H1 (cell line): Measurements from ENCODE around the gene WBP1. TPM values are rescaled to one million over a fixed set of nuclear protein-coding genes. Genes with fewer than 3 reads are reported as not detected.

Experiments
- CTCF ChIA-PET: fragments of 300-600 bp; sonication (Branson Sonifier 250); formaldehyde crosslinking; loops from one replicate; lab custom pipeline; 2021; ENCODE audit not compliant: partially characterized antibody; lab: Charles Lee
- POLR2A ChIA-PET: fragments of 300-600 bp; sonication (Branson Sonifier 250); formaldehyde crosslinking; loops from one replicate; lab custom pipeline; 2021; ENCODE audit warnings: inconsistent platforms; ENCODE audit not compliant: partially characterized antibody; lab: Charles Lee
- DNase-seq, 2 experiments: peaks; one replicate each; pipeline versions ENCODE4 v3.0.0 to v3.0.0-alpha.2; 2010 to 2022; ENCODE audit warnings: low spot score in 2 of 2, low read depth in 1 of 2, mixed read lengths in 1 of 2
- FAIRE-seq: peaks from 2 replicates; lab custom pipeline; 2011; peaks lifted over from hg19 to GRCh38; lab: Jason Lieb, UNC
- H2AFZ ChIP-seq: 2 replicates; pipeline ENCODE4 v1.8.1; 2012; ENCODE audit warnings: low read length, inconsistent platforms
- H2AK5ac ChIP-seq: 2 replicates; pipeline ENCODE4 v1.6.1; 2013; ENCODE audit warnings: low read depth, low read length
- H2BK120ac ChIP-seq: replicated peaks from 2 replicates; pipeline ENCODE3; 2013; ENCODE audit warnings: low read depth, low read length, inconsistent platforms
- H2BK12ac ChIP-seq: 2 replicates; pipeline ENCODE4 v1.6.1; 2013; ENCODE audit warnings: low read depth, low read length
- H2BK15ac ChIP-seq: 2 replicates; pipeline ENCODE4 v1.6.1; 2013; ENCODE audit warnings: low read length
- H2BK20ac ChIP-seq: 2 replicates; pipeline ENCODE4 v1.6.1; 2013; ENCODE audit warnings: low read length
- H2BK5ac ChIP-seq: 2 replicates; pipeline ENCODE4 v1.6.1; 2013; ENCODE audit warnings: low read depth, low read length
- H3K14ac ChIP-seq: 2 replicates; pipeline ENCODE4 v1.6.1; 2013; ENCODE audit warnings: inconsistent platforms; ENCODE audit not compliant: insufficient read length
- H3K18ac ChIP-seq: 2 replicates; pipeline ENCODE4 v1.6.1; 2013; ENCODE audit warnings: low read length; ENCODE audit errors: extremely low read depth
- H3K23ac ChIP-seq: 2 replicates; pipeline ENCODE4 v1.6.1; 2013; ENCODE audit warnings: inconsistent platforms; ENCODE audit not compliant: insufficient read length
- H3K23me2 ChIP-seq: 2 replicates; pipeline ENCODE4 v1.6.1; 2013; ENCODE audit warnings: low read depth, low read length
- H3K27ac ChIP-seq: 2 replicates; pipeline ENCODE4 v1.6.1; 2011; ENCODE audit warnings: low read depth, low read length, inconsistent platforms
- H3K27me3 ChIP-seq, 4 experiments: replicated peaks in 1 of 4; 1 replicate in 1 of 4; 2 replicates in 3 of 4; pipeline versions ENCODE4 v1.6.1 to v1.8.1; 2011 to 2013; ENCODE audit warnings: low read length in 3 of 4, mild to moderate bottlenecking in 3 of 4, inconsistent platforms in 2 of 4, mixed read lengths in 2 of 4, moderate library complexity in 1 of 4; ENCODE audit not compliant: control insufficient read depth in 3 of 4, insufficient read depth in 3 of 4; ENCODE audit errors: extremely low read depth in 1 of 4
- H3K36me3 ChIP-seq, 4 experiments: 2 replicates each; pipeline versions ENCODE4 v1.6.1 to v1.8.1; 2011 to 2013; ENCODE audit warnings: mild to moderate bottlenecking in 4 of 4, low read length in 3 of 4, moderate library complexity in 2 of 4, control low read depth in 1 of 4, inconsistent platforms in 1 of 4; ENCODE audit not compliant: insufficient read depth in 4 of 4, control insufficient read depth in 2 of 4
- H3K4ac ChIP-seq: replicated peaks from 2 replicates; pipeline ENCODE3; 2013; ENCODE audit warnings: low read length, low read depth, mixed read lengths, inconsistent platforms; ENCODE audit not compliant: insufficient read length
- H3K4me1 ChIP-seq, 4 experiments: replicated peaks in 1 of 4; 1 replicate in 1 of 4; 2 replicates in 3 of 4; pipeline versions ENCODE4 v1.6.1 to v1.8.1; 2011 to 2013; ENCODE audit warnings: low read length in 3 of 4, inconsistent platforms in 2 of 4, mixed read lengths in 1 of 4; ENCODE audit not compliant: insufficient read depth in 4 of 4, control insufficient read depth in 3 of 4
- H3K4me2 ChIP-seq, 2 experiments: 2 replicates each; pipeline versions ENCODE4 v1.6.1 to v1.8.1; 2011 to 2013; ENCODE audit warnings: low read depth in 2 of 2, low read length in 2 of 2, control low read depth in 1 of 2, inconsistent platforms in 1 of 2, mild to moderate bottlenecking in 1 of 2; ENCODE audit not compliant: insufficient read depth in 1 of 2
- H3K4me3 ChIP-seq, 4 experiments: fragments of 200-600, 300-600 bp in 1 of 4; sonication (generic), shearing (Covaris generic), sonication (Bioruptor Twin) in 1 of 4; 2 replicates each; pipeline versions ENCODE4 v1.5.1 to v1.8.1; 2011 to 2016; ENCODE audit warnings: low read length in 4 of 4, low read depth in 3 of 4, control low read depth in 2 of 4, inconsistent platforms in 2 of 4, mild to moderate bottlenecking in 2 of 4, mixed read lengths in 1 of 4, moderate library complexity in 1 of 4; ENCODE audit not compliant: insufficient read depth in 2 of 4; ENCODE audit errors: extremely low read depth in 1 of 4
- H3K56ac ChIP-seq: replicated peaks from 2 replicates; pipeline ENCODE3; 2013; ENCODE audit warnings: low read depth, mild to moderate bottlenecking, mixed read lengths, low read length, inconsistent platforms; ENCODE audit not compliant: insufficient read length
- H3K79me1 ChIP-seq: 2 replicates; pipeline ENCODE4 v1.6.1; 2013; ENCODE audit warnings: low read depth, low read length, control low read depth
- H3K79me2 ChIP-seq, 2 experiments: 2 replicates each; pipeline versions ENCODE4 v1.6.1 to v1.8.1; 2012 to 2013; ENCODE audit warnings: low read length in 2 of 2, mild to moderate bottlenecking in 2 of 2, inconsistent platforms in 1 of 2; ENCODE audit not compliant: insufficient read depth in 2 of 2, control insufficient read depth in 1 of 2
- H3K9ac ChIP-seq, 4 experiments: replicated peaks in 1 of 4; 1 replicate in 1 of 4; 2 replicates in 3 of 4; pipeline versions ENCODE4 v1.6.1 to v1.8.1; 2011 to 2013; ENCODE audit warnings: low read depth in 3 of 4, low read length in 3 of 4, control low read depth in 2 of 4, mild to moderate bottlenecking in 2 of 4, moderate library complexity in 2 of 4, inconsistent platforms in 1 of 4; ENCODE audit errors: extremely low read depth in 1 of 4
- H3K9me3 ChIP-seq, 2 experiments: 2 replicates each; pipeline versions ENCODE4 v1.6.1 to v1.8.1; 2012 to 2013; ENCODE audit warnings: mild to moderate bottlenecking in 2 of 2, moderate library complexity in 2 of 2, control low read depth in 1 of 2, inconsistent platforms in 1 of 2, low read depth in 1 of 2, low read length in 1 of 2, mixed read lengths in 1 of 2; ENCODE audit not compliant: insufficient read depth in 2 of 2
- H4K20me1 ChIP-seq, 2 experiments: replicated peaks in 1 of 2; 2 replicates each; pipeline versions ENCODE3 to v1.8.1; 2011 to 2013; ENCODE audit warnings: inconsistent platforms in 2 of 2, low read length in 2 of 2, mild to moderate bottlenecking in 1 of 2; ENCODE audit not compliant: insufficient read depth in 2 of 2, control insufficient read depth in 1 of 2
- H4K5ac ChIP-seq: 2 replicates; pipeline ENCODE4 v1.6.1; 2013; ENCODE audit warnings: low read length, low read depth, mixed read lengths, inconsistent platforms; ENCODE audit not compliant: insufficient read length
- H4K8ac ChIP-seq: 2 replicates; pipeline ENCODE4 v1.8.0; 2013; ENCODE audit warnings: mild to moderate bottlenecking, moderate library complexity, low read length, inconsistent platforms; ENCODE audit not compliant: insufficient read depth; ENCODE audit errors: extremely low read depth
- H4K91ac ChIP-seq: replicated peaks from 2 replicates; pipeline ENCODE3; 2013; ENCODE audit warnings: low read length, mixed read lengths, inconsistent platforms; ENCODE audit not compliant: insufficient read length
- CTBP2 ChIP-seq: IDR thresholded peaks from 2 replicates; pipeline ENCODE4 v1.7.0; 2011; ENCODE audit warnings: borderline replicate concordance, mild to moderate bottlenecking, moderate library complexity, mixed read lengths, low read length; ENCODE audit not compliant: insufficient read depth, insufficient read length
- GABPA ChIP-seq: IDR thresholded peaks from 2 replicates; pipeline ENCODE4 v1.6.1; 2011; ENCODE audit warnings: mild to moderate bottlenecking, low read length, moderate library complexity, borderline replicate concordance; ENCODE audit not compliant: insufficient read depth
- HDAC6 ChIP-seq: IDR thresholded peaks from one replicate; pipeline ENCODE4 v1.7.1; 2012; ENCODE audit warnings: low read depth, mild to moderate bottlenecking, inconsistent platforms, low read length, moderate library complexity
- KDM1A ChIP-seq: fragments of 200-600, 300-600 bp; sonication (generic); IDR thresholded peaks from 2 replicates; pipeline ENCODE4 v1.7.1; 2016; ENCODE audit warnings: mild to moderate bottlenecking, low read length, borderline replicate concordance
- KDM5A ChIP-seq: fragments of 200-600 bp; IDR thresholded peaks from 2 replicates; pipeline ENCODE4 v1.7.1; 2012; ENCODE audit warnings: mild to moderate bottlenecking, low read length, inconsistent platforms, mixed read lengths
- RBBP5 ChIP-seq: IDR thresholded peaks from 2 replicates; pipeline ENCODE4 v1.7.1; 2012; ENCODE audit warnings: low read depth, mild to moderate bottlenecking, inconsistent platforms, low read length, moderate library complexity, borderline replicate concordance
- SAP30 ChIP-seq: fragments of 300-600 bp; sonication (generic); IDR thresholded peaks from 2 replicates; pipeline ENCODE4 v1.7.1; 2012; ENCODE audit warnings: low read length, moderate library complexity, mild to moderate bottlenecking, inconsistent platforms; ENCODE audit not compliant: insufficient read depth, insufficient replicate concordance
- YY1 ChIP-seq: IDR thresholded peaks from 2 replicates; pipeline ENCODE4 v1.6.1; 2011; ENCODE audit warnings: low read depth, mild to moderate bottlenecking, low read length
- WGBS, 2 experiments: shearing (Covaris generic) in 1 of 2; methylation state at CpG; one replicate each; pipeline versions ENCODE4 v1.1.6 to v1.1.7; 2013 to 2015; ENCODE audit warnings: low lambda C conversion rate in 2 of 2, mixed read lengths in 2 of 2, inconsistent platforms in 1 of 2, low coverage in 1 of 2, missing lambda C conversion rate in 1 of 2; ENCODE audit not compliant: insufficient replicate concordance in 2 of 2, insufficient coverage in 1 of 2, insufficient read length in 1 of 2; ENCODE audit errors: extremely low coverage in 1 of 2, missing lambda C conversion rate in 1 of 2; 5-methylcytosine and 5-hydroxymethylcytosine counted together
- polyA plus RNA-seq, 7 experiments: library from polyadenylated mRNA; depleted of rRNA in 3 of 7; stranded (reverse) in 5 of 7; unstranded in 2 of 7; fragments of >200 nt in 5 of 7; fragments of 200-250 nt in 2 of 7; gene quantifications; 1 replicate in 5 of 7; 2 replicates in 1 of 7; 4 replicates in 1 of 7; pipeline versions ENCODE4 v1.2.1 to v1.2.3, GENCODE V29; 2011 to 2013; ENCODE audit warnings: missing spikeins in 2 of 7, mixed read lengths in 2 of 7
- total RNA-seq: library from RNA; stranded (reverse); fragmentation: NEBNext Ultra II Directional; extraction: Animal tissue kit (Norgen Biotek cat#: 25700); gene quantifications from 2 replicates; pipeline ENCODE4 v1.2.1, GENCODE V29; 2021

WBP1 gene
- total and polyA plus RNA-seq, 2 of the 8 experiments (the other 6 are each of a cell fraction or from before 2014, with no cell fraction given) = 57.2 to 190 TPM

DNA sequence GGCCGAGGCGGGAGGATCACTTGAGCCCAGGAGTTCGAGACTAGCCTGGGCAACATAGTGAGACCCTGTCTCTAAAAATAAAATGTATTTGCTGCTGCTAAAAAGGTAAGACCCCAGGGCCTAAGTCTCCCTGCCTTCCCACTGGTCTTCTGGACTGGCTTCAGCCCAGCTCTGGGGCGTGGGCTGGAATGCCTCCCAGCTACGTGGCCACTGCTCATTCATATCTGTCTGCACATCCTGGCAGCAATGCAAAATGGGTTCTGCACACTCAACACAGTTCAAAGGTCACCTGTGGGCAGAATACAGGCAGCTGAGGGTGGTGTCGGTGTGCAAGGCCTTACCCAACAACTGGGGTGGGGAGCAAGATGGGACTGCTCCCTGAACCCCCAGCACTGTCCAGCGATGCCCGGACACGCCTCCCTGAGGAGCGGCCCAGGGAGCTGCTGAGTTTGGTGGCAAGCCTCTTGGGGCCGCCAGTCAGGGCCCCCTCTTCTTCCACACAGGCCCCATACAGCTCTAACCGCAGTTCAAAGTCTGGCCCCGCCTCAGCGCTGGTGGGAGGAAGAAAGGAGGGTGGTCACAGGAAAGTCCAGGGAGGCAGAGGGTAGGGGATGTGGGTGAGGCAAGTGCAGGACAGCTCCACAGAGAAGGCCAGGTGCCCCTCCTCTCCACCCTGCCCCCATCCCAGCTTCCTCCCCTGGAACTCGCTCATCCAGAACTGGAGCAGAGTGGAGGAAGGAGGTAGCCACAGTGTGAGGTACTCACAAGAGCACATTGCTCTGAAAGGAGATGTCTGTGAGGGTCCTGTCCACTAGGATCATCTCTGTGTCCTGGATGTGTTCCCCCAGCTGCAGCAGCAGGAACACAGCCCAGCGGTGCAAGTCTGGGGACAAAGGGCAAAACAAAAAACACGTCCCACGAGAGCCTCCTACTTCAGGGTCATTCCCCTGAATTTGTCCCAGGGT lies 28.5 kb upstream of the WBP1 start:
- H2BK5ac ChIP-seq = no peak overlapping the region
- no peak overlapping the region for H4K8ac ChIP-seq
- H2BK120ac ChIP-seq = no peak overlapping the region
- no peak overlapping the region for H3K27ac ChIP-seq
- H3K4ac ChIP-seq = no peak overlapping the region
- H3K56ac ChIP-seq = no peak overlapping the region
- 92% methylated on average over 17 of the region's 18 CpGs; no CpG with 5 or more reads in 1 of the 2 experiments for WGBS, 2 experiments
- H3K27me3 ChIP-seq = no peaks in the 10 kb centered on the region
- no peak overlapping the region for H3K4me3 ChIP-seq
- H4K20me1 ChIP-seq = peaks cover 4 to 19% of the 10 kb centered on the region in 2 experiments
- 0 out of 7 replicates have a peak, but pooled peaks cover 0 to 2% (median 0%) of the 10 kb centered on the region in 4 experiments for H3K4me1 ChIP-seq
- POLR2A ChIA-PET = interaction anchor here (0.7 to 5.5 kb wide), 5 partner anchors 8 to 32 kb away, joined by 3 to 42 read pairs (median 5); partner anchors contain the start of genes C2orf81 and WDR54
- H2BK12ac ChIP-seq = no peak overlapping the region
- H3K9me3 ChIP-seq = no peaks in the 10 kb centered on the region
- H3K4me2 ChIP-seq = no peak overlapping the region
- H3K23ac ChIP-seq = no peak overlapping the region
- no peak overlapping the region for H4K5ac ChIP-seq
- CTCF ChIA-PET = interaction anchor here (1.0 to 2.7 kb wide), 4 partner anchors 14 to 180 kb away, joined by 3 to 9 read pairs (median 4); no protein-coding TSS in a partner anchor
- H3K36me3 ChIP-seq = peaks cover 20 to 74% (median 58%) of the 10 kb centered on the region in 4 experiments
- H2AK5ac ChIP-seq = no peak overlapping the region
- no peak overlapping the region for H3K9ac ChIP-seq
- DNase-seq (no peak), FAIRE-seq (no peak)
- peaks cover 0 to 4% of the 10 kb centered on the region in 2 experiments; a peak in 2 of 4 replicates for H3K79me2 ChIP-seq
- no peak overlapping the region for H4K91ac ChIP-seq
- H2AFZ ChIP-seq = no peak overlapping the region
- no peak overlapping the region for H2BK15ac ChIP-seq
- H3K14ac ChIP-seq = no peak overlapping the region
- H3K79me1 ChIP-seq = peaks cover 5% of the 10 kb centered on the region; the same call in 1 of the 2 replicates
- H2BK20ac ChIP-seq = no peak overlapping the region
- H3K23me2 ChIP-seq = no peaks in the 10 kb centered on the region
- no peak overlapping the region for H3K18ac ChIP-seq
- TF ChIP-seq SAP30 = no peak
- TF ChIP-seq YY1 = no peak
- TF ChIP-seq CTBP2 = no peak
- TF ChIP-seq GABPA = no peak
- TF ChIP-seq HDAC6 = no peak
- TF ChIP-seq KDM5A = no peak
- no peak for TF ChIP-seq KDM1A
- TF ChIP-seq RBBP5 = no peak
